Calu3 (cell line): Measurements from ENCODE around the gene GPR108. TPM values are rescaled to one million over a fixed set of nuclear protein-coding genes. Genes with fewer than 3 reads are reported as not detected.

ENCODE experiments used
- BruUV-seq: library from RNA; stranded (reverse); fragments of 400-500 nt; replicated peaks from 2 replicates; lab custom pipeline; 2021; lab: Mats Ljungman, UMichigan
- CTCF ChIA-PET: fragments of 300-600 bp; sonication (Branson Sonifier 250); formaldehyde crosslinking; loops from one replicate; lab custom pipeline; 2022; ENCODE audit warnings: antibody characterized with exemption; lab: Charles Lee
- DNase-seq: peaks from one replicate; pipeline ENCODE4 v3.0.0; 2022
- H3K27ac Mint-ChIP-seq: one replicate; pipeline ENCODE4 v1.8.0; 2022; ENCODE audit warnings: mixed read lengths; ENCODE audit not compliant: unreplicated experiment
- H3K27me3 Mint-ChIP-seq: one replicate; pipeline ENCODE4 v1.8.0; 2022; ENCODE audit warnings: mixed read lengths; ENCODE audit not compliant: unreplicated experiment
- H3K36me3 Mint-ChIP-seq: one replicate; pipeline ENCODE4 v1.8.0; 2022; ENCODE audit warnings: mild to moderate bottlenecking, moderate library complexity, mixed read lengths; ENCODE audit not compliant: insufficient read depth, unreplicated experiment
- H3K4me1 Mint-ChIP-seq: one replicate; pipeline ENCODE4 v1.8.0; 2022; ENCODE audit warnings: mild to moderate bottlenecking, low read depth, mixed read lengths; ENCODE audit not compliant: unreplicated experiment
- H3K4me3 Mint-ChIP-seq: one replicate; pipeline ENCODE4 v1.8.0; 2022; ENCODE audit warnings: mild to moderate bottlenecking, low read depth, moderate library complexity, mixed read lengths; ENCODE audit not compliant: unreplicated experiment
- H3K9me3 Mint-ChIP-seq: one replicate; pipeline ENCODE4 v1.8.0; 2022; ENCODE audit warnings: low read depth, mixed read lengths; ENCODE audit not compliant: unreplicated experiment
- intact Hi-C: fragments of 100-400 bp; cut with micrococcal nuclease; formaldehyde crosslinking; loops from one replicate; pipeline ENCODE4 v1.10.0; 2022; ENCODE audit not compliant: unreplicated experiment
- total RNA-seq: library from RNA; stranded (reverse); gene quantifications from 2 replicates; pipeline ENCODE4 v1.2.3, GENCODE V29; 2022
- TF ChIP-seq, protein P1 (sequence below): fragments of 200-600 bp; IDR thresholded peaks from one replicate; pipeline ENCODE4 v1.8.0; 2022; ENCODE audit warnings: antibody characterized with exemption; ENCODE audit not compliant: unreplicated experiment

The GPR108 gene
- total RNA-seq, 1 experiment from 2014 or later, result 67.7 TPM

GRCh38 chr19:6737873-6738786, 750 bp upstream of the GPR108 start:
- CTCF ChIA-PET, result interaction anchor here (0.5 to 2.3 kb wide), 10 partner anchors 28 to 486 kb away, joined by 3 to 46 read pairs (median 4); partner anchors contain the start of gene SH2D3A
- peaks cover 73% of the 10 kb centered on the region for H3K36me3 Mint-ChIP-seq
- TF ChIP-seq, protein P1, sequence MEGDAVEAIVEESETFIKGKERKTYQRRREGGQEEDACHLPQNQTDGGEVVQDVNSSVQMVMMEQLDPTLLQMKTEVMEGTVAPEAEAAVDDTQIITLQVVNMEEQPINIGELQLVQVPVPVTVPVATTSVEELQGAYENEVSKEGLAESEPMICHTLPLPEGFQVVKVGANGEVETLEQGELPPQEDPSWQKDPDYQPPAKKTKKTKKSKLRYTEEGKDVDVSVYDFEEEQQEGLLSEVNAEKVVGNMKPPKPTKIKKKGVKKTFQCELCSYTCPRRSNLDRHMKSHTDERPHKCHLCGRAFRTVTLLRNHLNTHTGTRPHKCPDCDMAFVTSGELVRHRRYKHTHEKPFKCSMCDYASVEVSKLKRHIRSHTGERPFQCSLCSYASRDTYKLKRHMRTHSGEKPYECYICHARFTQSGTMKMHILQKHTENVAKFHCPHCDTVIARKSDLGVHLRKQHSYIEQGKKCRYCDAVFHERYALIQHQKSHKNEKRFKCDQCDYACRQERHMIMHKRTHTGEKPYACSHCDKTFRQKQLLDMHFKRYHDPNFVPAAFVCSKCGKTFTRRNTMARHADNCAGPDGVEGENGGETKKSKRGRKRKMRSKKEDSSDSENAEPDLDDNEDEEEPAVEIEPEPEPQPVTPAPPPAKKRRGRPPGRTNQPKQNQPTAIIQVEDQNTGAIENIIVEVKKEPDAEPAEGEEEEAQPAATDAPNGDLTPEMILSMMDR, result peak; percentile 60
- peaks cover 21% of the 10 kb centered on the region for H3K4me1 Mint-ChIP-seq
- BruUV-seq, result no TSS peak
- DNase-seq, result peak; percentile 80
- intact Hi-C loops, result loop anchor here (1.0 to 10.0 kb wide), 3 partner anchors 67 to 223 kb away; no protein-coding TSS in a partner anchor
- peak overlapping the region; percentile 88 for H3K4me3 Mint-ChIP-seq
- peak overlapping the region; percentile 97 for H3K27ac Mint-ChIP-seq
- no peaks in the 10 kb centered on the region for H3K9me3 Mint-ChIP-seq
- no peaks in the 10 kb centered on the region for H3K27me3 Mint-ChIP-seq

- DNase-seq, result no peak
- peak overlapping the region; percentile 71 for H3K27ac Mint-ChIP-seq
- TF ChIP-seq, protein P1, result no peak
- TSS peak; percentile 47 for BruUV-seq
- H3K9me3 Mint-ChIP-seq, result no peaks in the 10 kb centered on the region
- peaks cover 21% of the 10 kb centered on the region for H3K4me1 Mint-ChIP-seq
- H3K36me3 Mint-ChIP-seq, result peaks cover 74% of the 10 kb centered on the region
- intact Hi-C loops, result loop anchor here (10.0 kb wide), 2 partner anchors 68 to 222 kb away; no protein-coding TSS in a partner anchor
- H3K27me3 Mint-ChIP-seq, result no peaks in the 10 kb centered on the region
- peak overlapping the region; percentile 88 for H3K4me3 Mint-ChIP-seq
- CTCF ChIA-PET, result interaction anchor here (0.8 to 2.3 kb wide), 4 partner anchors 127 to 220 kb away, joined by 3 to 46 read pairs (median 6); no protein-coding TSS in a partner anchor
Observed at GRCh38 chr19:6736917-6737283, 480 bp downstream of the GPR108 start.

GRCh38 chr19:6736169-6736916, 1.0 kb downstream of the GPR108 start:
- Mint-ChIP-seq H3K4me3 (peak overlapping the region; percentile 88), H3K27ac (peak overlapping the region; percentile 71), H3K9me3 (no peaks in the 10 kb centered on the region), H3K27me3 (no peaks in the 10 kb centered on the region), H3K4me1 (peaks cover 21% of the 10 kb centered on the region), H3K36me3 (peaks cover 75% of the 10 kb centered on the region)
- intact Hi-C loops, result loop anchor here (10.0 kb wide), 2 partner anchors 68 to 222 kb away; no protein-coding TSS in a partner anchor
- DNase-seq, result peak; percentile 74
- no TSS peak for BruUV-seq
- TF ChIP-seq, protein P1, result peak; percentile 47
- CTCF ChIA-PET, result interaction anchor here (0.6 to 1.5 kb wide), 4 partner anchors 64 to 610 kb away, joined by 3 to 5 read pairs (median 4); no protein-coding TSS in a partner anchor
